Measurements from ENCODE around the gene CPN2. TPM values are rescaled to one million over a fixed set of nuclear protein-coding genes. Genes with fewer than 3 reads are reported as not detected.

CPN2 gene
- total and polyA plus RNA-seq, 2 donors (not counting 3 experiments of a cell fraction or from before 2014, with no cell fraction given) = not detected

- Histone ChIP-seq H3K9me3 (replicated peaks; ENCODE audit: control insufficient read depth, insufficient read depth, low read length) (no peaks in the 10 kb centered on the region), H3K36me3 (ENCODE audit: control insufficient read depth in 2 of 2, extremely low read depth in 1 of 2, insufficient read depth in 2 of 2, low read length in 2 of 2) (no peaks in the 10 kb centered on the region), H3K79me2 (ENCODE audit: control insufficient read depth, insufficient read depth, low read length) (no peaks in the 10 kb centered on the region), H3K4me3 (replicated peaks in 1 of 3; ENCODE audit: insufficient read depth in 1 of 3, low read depth in 1 of 3, low read length in 3 of 3) (no peak overlapping the region), H3K27me3 (ENCODE audit: control insufficient read depth in 2 of 2, insufficient read depth in 2 of 2, low read length in 2 of 2) (peaks cover 18 to 29% of the 10 kb centered on the region in 2 experiments), H3K27ac (ENCODE audit: insufficient read depth, low read depth, low read length) (no peak overlapping the region), H3K4me2 (ENCODE audit: insufficient read depth, low read length) (no peak overlapping the region), H2AFZ (ENCODE audit: low read depth, low read length) (no peak overlapping the region), H4K20me1 (replicated peaks; ENCODE audit: control insufficient read depth, extremely low read depth, insufficient read depth, low read length) (no peaks in the 10 kb centered on the region), H3K9ac (replicated peaks; ENCODE audit: extremely low read depth, insufficient read depth, low read length) (no peak overlapping the region), H3K4me1 (ENCODE audit: control insufficient read depth, extremely low read depth, insufficient read depth, low read length) (no peaks in the 10 kb centered on the region), H3K9me1 (replicated peaks; ENCODE audit: control insufficient read depth, extremely low read depth, insufficient read depth, low read length) (no peaks in the 10 kb centered on the region)
- ChIA-PET CTCF (interaction anchor here (0.9 to 4.5 kb wide), 3 partner anchors 9 to 50 kb away, joined by 3 to 25 read pairs (median 3); no protein-coding TSS in a partner anchor), POLR2A (no interaction called here)
- TF ChIP-seq POLR2AphosphoS5 (IDR thresholded peaks at IDR 0.05; ENCODE audit: insufficient read depth, low read depth, low read length) (no peak), CTCF (IDR thresholded peaks at IDR 0.05; ENCODE audit: extremely low read depth in 1 of 2, insufficient read depth in 1 of 2, low read depth in 1 of 2, low read length in 2 of 2) (no peak), POLR2A (IDR thresholded peaks at IDR 0.05; ENCODE audit: low read depth, low read length) (no peak), JUN (IDR thresholded peaks at IDR 0.05; ENCODE audit: borderline replicate concordance, insufficient read depth, insufficient read length, low read depth) (no peak), EZH2 (IDR thresholded peaks at IDR 0.05; ENCODE audit: borderline replicate concordance, low read depth, low read length, severe bottlenecking) (no peak), GATA2 (IDR thresholded peaks at IDR 0.05; ENCODE audit: insufficient read depth, insufficient read length, low read depth, low read length) (no peak), FOS (IDR thresholded peaks at IDR 0.05; ENCODE audit: borderline replicate concordance, insufficient read depth, low read length) (no peak), MYC (IDR thresholded peaks at IDR 0.05; ENCODE audit: low read depth, low read length) (no peak), MAX (IDR thresholded peaks at IDR 0.05; ENCODE audit: insufficient read depth, insufficient read length) (no peak)
- FAIRE-seq (no peak), DNase-seq (ENCODE audit: low read depth, low spot score) (no peak)
- no TSS peak for BruUV-seq (replicated peaks)
- dilution Hi-C loops (cut with MboI; ENCODE audit: extremely low pct_ligation_motif_present, low sequenced_read_pairs) (no loop called here), intact Hi-C loops (cut with micrococcal nuclease) (no loop called here)
These were observed 38.1 kb upstream of the CPN2 start for GRCh38 chr3:194389269-194389668.

Measured in endothelial cell of umbilical vein (primary cell).